PFSK-1 (cell line): ENCODE measurements around the gene NUP62CL.

Experiments
- FOXP2 ChIP-seq: optimal IDR thresholded peaks from 2 replicates; pipeline ENCODE3; 2011; ENCODE audit warnings: borderline replicate concordance, control low read depth, inconsistent platforms; ENCODE audit not compliant: insufficient read depth; ENCODE audit errors: extremely low read length, extremely low read depth
- POLR2AphosphoS5 ChIP-seq: IDR thresholded peaks from 2 replicates; pipeline ENCODE4 v1.6.1; 2012; ENCODE audit warnings: low read depth, mild to moderate bottlenecking, control low read depth, low read length, moderate library complexity
- REST ChIP-seq, 2 experiments: IDR thresholded peaks; 2 replicates each; pipeline versions ENCODE4 v1.6.1 to v1.8.0; 2011 to 2012; ENCODE audit warnings: low read depth in 2 of 2, low read length in 2 of 2, control low read depth in 1 of 2, inconsistent platforms in 1 of 2, mild to moderate bottlenecking in 1 of 2, moderate library complexity in 1 of 2; ENCODE audit not compliant: insufficient read depth in 1 of 2
- SIN3A ChIP-seq: IDR thresholded peaks from 2 replicates; pipeline ENCODE4 v1.6.1; 2012; ENCODE audit warnings: mild to moderate bottlenecking, low read length, moderate library complexity, borderline replicate concordance; ENCODE audit not compliant: insufficient read depth
- TAF1 ChIP-seq: IDR thresholded peaks from 2 replicates; pipeline ENCODE4 v1.6.1; 2012; ENCODE audit warnings: low read length, control low read depth, borderline replicate concordance; ENCODE audit not compliant: insufficient read depth

- no peak for TF ChIP-seq POLR2AphosphoS5
- no peak for TF ChIP-seq REST (IDR thresholded peaks at IDR 0.05; ENCODE audit: insufficient read depth in 1 of 2, low read depth in 2 of 2, low read length in 2 of 2)
- no peak for TF ChIP-seq TAF1
- TF ChIP-seq FOXP2 = no peak
- TF ChIP-seq SIN3A = no peak
Observed at GRCh38 chrX:107168712-107169111, 37.5 kb downstream of the NUP62CL start.
